Astrocyte (in vitro differentiated cells and primary cell): ENCODE results near the gene PRDX4. TPM values are rescaled to one million over a fixed set of nuclear protein-coding genes. Genes with fewer than 3 reads are reported as not detected.
A peak's percentile ranks its signal among the peaks of the same experiment; 100 is the strongest.

ENCODE experiments used
- DNase-seq: peaks from one replicate; pipeline ENCODE4 v3.0.0-alpha.2; 2010; ENCODE audit warnings: low read depth
- FAIRE-seq: peaks from 2 replicates; lab custom pipeline; 2011; peaks lifted over from hg19 to GRCh38; lab: Jason Lieb, UNC
- H2AFZ ChIP-seq: 2 replicates; pipeline ENCODE4 v1.6.0; 2012; ENCODE audit warnings: low read depth, low read length, inconsistent platforms
- H3K27ac ChIP-seq: 2 replicates; pipeline ENCODE4 v1.5.1; 2011; ENCODE audit warnings: low read depth, low read length, inconsistent platforms
- H3K27me3 ChIP-seq: 2 replicates; pipeline ENCODE4 v1.6.0; 2011; ENCODE audit warnings: low read length, inconsistent platforms; ENCODE audit not compliant: insufficient read depth
- H3K36me3 ChIP-seq: 2 replicates; pipeline ENCODE4 v1.5.1; 2011; ENCODE audit warnings: low read length, inconsistent platforms; ENCODE audit not compliant: insufficient read depth
- H3K4me1 ChIP-seq: 2 replicates; pipeline ENCODE4 v1.5.1; 2011; ENCODE audit warnings: low read length, inconsistent platforms; ENCODE audit not compliant: insufficient read depth
- H3K4me2 ChIP-seq: 2 replicates; pipeline ENCODE4 v1.6.0; 2012; ENCODE audit warnings: low read length, inconsistent platforms
- H3K4me3 ChIP-seq: 2 replicates; pipeline ENCODE4 v1.5.1; 2011; ENCODE audit warnings: low read depth, mild to moderate bottlenecking, low read length, inconsistent platforms; ENCODE audit not compliant: insufficient read depth
- H3K79me2 ChIP-seq: 2 replicates; pipeline ENCODE4 v1.6.0; 2012; ENCODE audit warnings: mild to moderate bottlenecking, low read length, inconsistent platforms; ENCODE audit not compliant: insufficient read depth
- H3K9ac ChIP-seq: 2 replicates; pipeline ENCODE4 v1.6.0; 2012; ENCODE audit warnings: mild to moderate bottlenecking, low read length, inconsistent platforms
- H3K9me3 ChIP-seq: 2 replicates; pipeline ENCODE4 v1.5.1; 2012; ENCODE audit warnings: low read depth, mild to moderate bottlenecking, low read length, inconsistent platforms; ENCODE audit not compliant: insufficient read depth
- H4K20me1 ChIP-seq: 2 replicates; pipeline ENCODE4 v1.6.0; 2012; ENCODE audit warnings: low read length, inconsistent platforms; ENCODE audit not compliant: insufficient read depth
- H3K27ac Mint-ChIP-seq: one replicate; pipeline ENCODE4 v1.8.0; 2021; ENCODE audit warnings: mild to moderate bottlenecking, mixed read lengths; ENCODE audit not compliant: unreplicated experiment
- H3K27me3 Mint-ChIP-seq: one replicate; pipeline ENCODE4 v1.8.0; 2021; ENCODE audit warnings: low read depth, mixed read lengths; ENCODE audit not compliant: unreplicated experiment
- H3K36me3 Mint-ChIP-seq: one replicate; pipeline ENCODE4 v1.8.0; 2021; ENCODE audit warnings: low read depth, mixed read lengths; ENCODE audit not compliant: unreplicated experiment
- H3K4me1 Mint-ChIP-seq: one replicate; pipeline ENCODE4 v1.8.0; 2021; ENCODE audit warnings: low read depth, mixed read lengths; ENCODE audit not compliant: unreplicated experiment
- H3K4me3 Mint-ChIP-seq: one replicate; pipeline ENCODE4 v1.8.0; 2021; ENCODE audit warnings: mild to moderate bottlenecking, moderate library complexity, mixed read lengths; ENCODE audit not compliant: unreplicated experiment
- H3K9me3 Mint-ChIP-seq: one replicate; pipeline ENCODE4 v1.8.0; 2021; ENCODE audit warnings: mild to moderate bottlenecking, mixed read lengths; ENCODE audit not compliant: unreplicated experiment
- EZH2 ChIP-seq: IDR thresholded peaks from 2 replicates; pipeline ENCODE4 v1.6.1; 2012; ENCODE audit warnings: mild to moderate bottlenecking, low read length, inconsistent platforms; ENCODE audit not compliant: insufficient read depth
- total RNA-seq: library from RNA; stranded (reverse); gene quantifications from 2 replicates; pipeline ENCODE4 v1.2.1, GENCODE V29; 2021
- TF ChIP-seq, protein P1 (sequence below): IDR thresholded peaks from 2 replicates; pipeline ENCODE4 v1.5.1; 2011; ENCODE audit warnings: low read depth, mild to moderate bottlenecking, inconsistent platforms, low read length, moderate library complexity; ENCODE audit not compliant: insufficient read depth

PRDX4 gene
- total RNA-seq, 1 donor from 2014 or later = 221 TPM

DNA sequence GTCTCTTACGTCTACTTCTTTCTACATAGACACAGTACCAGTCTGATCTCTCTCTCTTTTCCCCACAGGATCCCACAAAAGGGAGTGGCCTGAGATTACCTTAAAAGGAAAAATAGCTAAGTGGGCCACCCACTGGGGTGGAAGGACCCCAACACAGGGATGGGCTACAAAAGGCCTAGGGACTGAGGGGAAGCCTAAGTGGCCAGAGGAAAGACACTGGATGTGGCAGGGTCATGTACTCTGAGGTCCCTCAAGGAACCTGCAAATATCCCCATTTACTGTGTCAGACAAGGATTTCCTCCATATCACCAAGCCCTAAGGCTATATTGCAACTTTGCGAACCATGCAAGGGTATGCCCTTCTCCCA is 6.5 kb upstream of the PRDX4 start:
- Histone ChIP-seq H3K27ac (no peak overlapping the region), H2AFZ (no peak overlapping the region), H3K4me3 (no peak overlapping the region), H3K4me2 (no peak overlapping the region), H3K79me2 (no peaks in the 10 kb centered on the region), H4K20me1 (no peaks in the 10 kb centered on the region), H3K27me3 (no peaks in the 10 kb centered on the region), H3K36me3 (no peaks in the 10 kb centered on the region), H3K9me3 (no peaks in the 10 kb centered on the region), H3K9ac (no peak overlapping the region), H3K4me1 (peaks cover 3% of the 10 kb centered on the region)
- peaks cover 8% of the 10 kb centered on the region for H3K4me1 Mint-ChIP-seq
- H3K27ac Mint-ChIP-seq = no peak overlapping the region
- no peaks in the 10 kb centered on the region for H3K9me3 Mint-ChIP-seq
- no peak for TF ChIP-seq EZH2
- TF ChIP-seq, protein P1, sequence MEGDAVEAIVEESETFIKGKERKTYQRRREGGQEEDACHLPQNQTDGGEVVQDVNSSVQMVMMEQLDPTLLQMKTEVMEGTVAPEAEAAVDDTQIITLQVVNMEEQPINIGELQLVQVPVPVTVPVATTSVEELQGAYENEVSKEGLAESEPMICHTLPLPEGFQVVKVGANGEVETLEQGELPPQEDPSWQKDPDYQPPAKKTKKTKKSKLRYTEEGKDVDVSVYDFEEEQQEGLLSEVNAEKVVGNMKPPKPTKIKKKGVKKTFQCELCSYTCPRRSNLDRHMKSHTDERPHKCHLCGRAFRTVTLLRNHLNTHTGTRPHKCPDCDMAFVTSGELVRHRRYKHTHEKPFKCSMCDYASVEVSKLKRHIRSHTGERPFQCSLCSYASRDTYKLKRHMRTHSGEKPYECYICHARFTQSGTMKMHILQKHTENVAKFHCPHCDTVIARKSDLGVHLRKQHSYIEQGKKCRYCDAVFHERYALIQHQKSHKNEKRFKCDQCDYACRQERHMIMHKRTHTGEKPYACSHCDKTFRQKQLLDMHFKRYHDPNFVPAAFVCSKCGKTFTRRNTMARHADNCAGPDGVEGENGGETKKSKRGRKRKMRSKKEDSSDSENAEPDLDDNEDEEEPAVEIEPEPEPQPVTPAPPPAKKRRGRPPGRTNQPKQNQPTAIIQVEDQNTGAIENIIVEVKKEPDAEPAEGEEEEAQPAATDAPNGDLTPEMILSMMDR = no peak
- H3K27me3 Mint-ChIP-seq = no peaks in the 10 kb centered on the region
- FAIRE-seq (no peak), DNase-seq (no peak)
- H3K36me3 Mint-ChIP-seq = no peaks in the 10 kb centered on the region
- H3K4me3 Mint-ChIP-seq = no peak overlapping the region

DNA sequence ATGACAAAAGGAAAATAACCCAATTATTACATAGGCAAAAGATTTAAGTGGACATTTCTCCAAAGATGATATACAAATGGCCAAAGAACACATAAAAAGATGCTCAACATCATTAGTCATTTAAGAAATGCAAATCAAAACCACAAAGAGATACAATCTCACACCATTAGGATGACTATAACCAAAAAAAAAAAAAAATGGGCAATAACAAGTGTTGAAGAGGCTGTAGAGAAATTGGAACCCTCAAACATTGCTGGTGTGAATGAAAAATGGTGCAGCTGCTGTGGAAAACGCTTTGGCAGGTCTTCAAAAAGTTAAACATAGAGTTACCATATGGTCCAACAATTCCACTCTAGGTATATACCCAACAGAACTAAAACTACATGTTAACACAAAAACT is 5.6 kb upstream of the PRDX4 start:
- TF ChIP-seq EZH2 = no peak
- TF ChIP-seq, protein P1 = no peak

DNA sequence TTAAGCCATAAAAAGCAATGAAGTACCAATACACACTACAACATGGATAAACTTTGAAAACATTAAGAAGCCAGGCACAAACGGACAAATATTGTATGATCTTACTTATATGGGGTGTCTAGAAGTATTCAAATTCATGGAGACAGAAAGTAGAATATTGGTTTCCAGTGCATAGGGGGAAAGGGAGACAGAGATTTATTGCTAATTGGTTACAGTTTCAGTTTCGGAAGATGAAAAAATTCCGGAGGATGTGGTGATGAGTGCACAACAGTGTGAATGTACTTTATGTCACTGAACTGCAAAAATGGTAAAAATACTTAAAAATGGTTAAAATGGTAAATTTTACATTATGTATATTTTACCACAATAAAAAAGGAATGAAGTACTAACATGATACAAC is 5.1 kb upstream of the PRDX4 start:
- H3K4me1 ChIP-seq = peaks cover 3% of the 10 kb centered on the region
- FAIRE-seq = peak; percentile 55
- no peak overlapping the region for H3K9ac ChIP-seq
- Mint-ChIP-seq H3K27me3 (no peaks in the 10 kb centered on the region), H3K4me3 (no peak overlapping the region), H3K27ac (no peak overlapping the region), H3K4me1 (peaks cover 6% of the 10 kb centered on the region), H3K9me3 (no peaks in the 10 kb centered on the region), H3K36me3 (no peaks in the 10 kb centered on the region)
- no peak for DNase-seq
- H3K79me2 ChIP-seq = no peaks in the 10 kb centered on the region
- H3K4me3 ChIP-seq = no peak overlapping the region
- H4K20me1 ChIP-seq = no peaks in the 10 kb centered on the region
- H3K27me3 ChIP-seq = no peaks in the 10 kb centered on the region
- H3K9me3 ChIP-seq = no peaks in the 10 kb centered on the region
- no peaks in the 10 kb centered on the region for H3K36me3 ChIP-seq
- H3K27ac ChIP-seq = no peak overlapping the region
- no peak for TF ChIP-seq EZH2
- TF ChIP-seq, protein P1 = no peak
- no peak overlapping the region for H2AFZ ChIP-seq
- no peak overlapping the region for H3K4me2 ChIP-seq

More for the DNA sequence above, 5.6 kb upstream of the PRDX4 start:
- Mint-ChIP-seq H3K9me3 (no peaks in the 10 kb centered on the region), H3K4me1 (peaks cover 6% of the 10 kb centered on the region), H3K27ac (no peak overlapping the region), H3K36me3 (no peaks in the 10 kb centered on the region), H3K27me3 (no peaks in the 10 kb centered on the region), H3K4me3 (no peak overlapping the region)
- DNase-seq (peak; percentile 67), FAIRE-seq (peak; percentile 5)
- Histone ChIP-seq H3K9ac (no peak overlapping the region), H3K79me2 (no peaks in the 10 kb centered on the region), H3K9me3 (no peaks in the 10 kb centered on the region), H2AFZ (no peak overlapping the region), H3K36me3 (no peaks in the 10 kb centered on the region), H3K4me1 (peaks cover 1% of the 10 kb centered on the region), H3K27me3 (no peaks in the 10 kb centered on the region), H4K20me1 (no peaks in the 10 kb centered on the region), H3K4me3 (no peak overlapping the region), H3K27ac (no peak overlapping the region), H3K4me2 (no peak overlapping the region)
